Heart left ventricle (tissue), 16 donors: Measurements from ENCODE around the gene CSNK1D. TPM values are rescaled to one million over a fixed set of nuclear protein-coding genes. Genes with fewer than 3 reads are reported as not detected.

Experiments used
- ATAC-seq, 4 donors: fragments of 200-7000 bp; cut with Tn5 transposase; one replicate each; pipeline ENCODE4 v1.9.1; 2020 to 2022; ENCODE audit warnings: moderate library complexity in 4 of 4, mild to moderate bottlenecking in 3 of 4, moderate number of reproducible peaks in 1 of 4
- DNase-seq, 5 donors: peaks; one replicate each; pipeline ENCODE4 v3.0.0-alpha.2; 2020
- H3K27ac ChIP-seq, 12 donors: fragments of 200-600 bp; sonication (generic) in 4 of 12; one replicate each; pipeline versions ENCODE4 v1.5.0 to v1.8.0; 2016 to 2022; ENCODE audit warnings: mild to moderate bottlenecking in 2 of 12
- H3K27me3 ChIP-seq, 9 donors: fragments of 200-600 bp; sonication (generic) in 2 of 9; one replicate each; pipeline versions ENCODE4 v1.5.1 to v1.8.0; 2016 to 2022; ENCODE audit warnings: mild to moderate bottlenecking in 3 of 9
- H3K36me3 ChIP-seq, 9 donors: fragments of 200-600 bp; sonication (generic) in 2 of 9; one replicate each; pipeline versions ENCODE4 v1.5.0 to v1.8.0; 2018 to 2022; ENCODE audit warnings: mild to moderate bottlenecking in 2 of 9
- H3K4me1 ChIP-seq, 12 donors: fragments of 200-600 bp; sonication (generic) in 4 of 12; one replicate each; pipeline versions ENCODE4 v1.5.0 to v1.8.0; 2016 to 2022; ENCODE audit warnings: mild to moderate bottlenecking in 3 of 12
- H3K4me3 ChIP-seq, 12 donors: fragments of 200-600 bp; sonication (generic) in 4 of 12; one replicate each; pipeline versions ENCODE4 v1.5.0 to v1.8.0; 2017 to 2022; ENCODE audit warnings: mild to moderate bottlenecking in 9 of 12, moderate library complexity in 4 of 12
- H3K9me3 ChIP-seq, 12 donors: fragments of 200-600 bp; sonication (generic) in 4 of 12; one replicate each; pipeline versions ENCODE4 v1.5.0 to v1.8.0; 2016 to 2022; ENCODE audit warnings: mild to moderate bottlenecking in 1 of 12
- CTCF ChIP-seq, 12 donors: fragments of 200-600 bp; sonication (generic) in 4 of 12; IDR thresholded peaks; one replicate each; pipeline versions ENCODE4 v1.5.0 to v1.8.0; 2018 to 2022; ENCODE audit warnings: antibody characterized with exemption in 12 of 12, mild to moderate bottlenecking in 5 of 12
- POLR2A ChIP-seq, 2 donors: fragments of 450-650 bp; IDR thresholded peaks; one replicate each; pipeline ENCODE4 v1.6.1; 2017; ENCODE audit warnings: antibody characterized with exemption in 2 of 2, mild to moderate bottlenecking in 2 of 2, moderate library complexity in 2 of 2
- WGBS, 4 donors: extraction: QIAGEN DNeasy Blood & Tissue Kit in 2 of 4; methylation state at CpG; one replicate each; pipeline versions ENCODE4 v1.1.5 to v1.1.7; 2013 to 2018; 5-methylcytosine and 5-hydroxymethylcytosine counted together
- intact Hi-C, 10 donors: fragments of 100-400 bp; cut with DNase I; formaldehyde crosslinking; loops; one replicate each; pipeline versions ENCODE4 v1.11.1 to v1.14.2; 2022
- polyA plus RNA-seq, 2 donors: library from polyadenylated mRNA; stranded (reverse); fragments of 200-250 nt; gene quantifications; one replicate each; pipeline ENCODE4 v1.2.3, GENCODE V29; 2013
- total RNA-seq, 9 donors: library from RNA; depleted of rRNA in 2 of 9; stranded (reverse); fragments of >200 nt in 2 of 9; fragmentation: NEBNext Ultra II Directional in 3 of 9; extraction: Animal tissue kit (Norgen Biotek cat#: 25700) in 3 of 9; gene quantifications; one replicate each; pipeline versions ENCODE4 v1.1.0 to v1.2.4, GENCODE V29; 2016 to 2023
- donor health status: ischemic (EF 13 %, LVEDD 7.1; RV severe dilation, severe dysfunction).
- donor health status: healthy with polysubstance abuse.
- donor health status: DM: no; HTN: yes; CAD: no.
- donor health status: DM: no; HTN: no; CAD: no.
- donor health status: ischemic (EF 25% LVEDD 6.9; RV normal size, moderate dysfunction).
- donor health status: ischemic (EF 25% LVEDD 5.7; RV mildly dilated, moderate dysfunction).
- donor health status: healthy.
- donor health status: DM: yes; HTN: yes; CAD: no.
- donor health status: ischemic (EF 35%, LVEDD 5.7; RV mildly dilated, moderate dysfunction).
- donor health status: nonischemic (EF 11% LVEDD 7.7; RV severe dilation, severe dysfunction).
- donor health status: DM: yes; HTN: yes; CAD: no.
- donor health status: PGD.
- donor health status: ischemic (EF 29% LVEDD 5.4; RV normal size, mild dysfunction).
- donor health status: nonischemic (EF 23%, LVEDD 6.1; RV moderate dilation, normal function).

The CSNK1D gene
- total and polyA plus RNA-seq, 11 donors, result 38.4 to 88.1 (median 66.1) TPM

GRCh38 chr17:82235775-82236141 is 37.7 kb downstream of the CSNK1D start:
- DNase-seq, result peak in 1 of 5 donors; percentile 64
- ATAC-seq, result no peak
- no peak for TF ChIP-seq CTCF (IDR thresholded peaks at IDR 0.05)
- TF ChIP-seq POLR2A (IDR thresholded peaks at IDR 0.05), result no peak
- Histone ChIP-seq H3K4me3 (no peak overlapping the region), H3K27ac (peak overlapping the region in 1 of 12 donors; percentile 86), H3K36me3 (peaks cover 0 to 44% (median 8%) of the 10 kb centered on the region in 9 donors), H3K9me3 (no peaks in the 10 kb centered on the region), H3K27me3 (no peaks in the 10 kb centered on the region), H3K4me1 (peaks cover 32 to 87% (median 59%) of the 10 kb centered on the region in 12 donors)
- intact Hi-C loops, result loop anchor here in 9 of 10 donors (1.0 to 10.0 kb wide), 7 partner anchors 37 to 89 kb away; partner anchors contain the start of gene CSNK1D (in 2 of the 9)
- 76 to 80% (median 79%) methylated on average over 13 to 15 of the region's 15 CpGs for WGBS, 4 donors

DNA sequence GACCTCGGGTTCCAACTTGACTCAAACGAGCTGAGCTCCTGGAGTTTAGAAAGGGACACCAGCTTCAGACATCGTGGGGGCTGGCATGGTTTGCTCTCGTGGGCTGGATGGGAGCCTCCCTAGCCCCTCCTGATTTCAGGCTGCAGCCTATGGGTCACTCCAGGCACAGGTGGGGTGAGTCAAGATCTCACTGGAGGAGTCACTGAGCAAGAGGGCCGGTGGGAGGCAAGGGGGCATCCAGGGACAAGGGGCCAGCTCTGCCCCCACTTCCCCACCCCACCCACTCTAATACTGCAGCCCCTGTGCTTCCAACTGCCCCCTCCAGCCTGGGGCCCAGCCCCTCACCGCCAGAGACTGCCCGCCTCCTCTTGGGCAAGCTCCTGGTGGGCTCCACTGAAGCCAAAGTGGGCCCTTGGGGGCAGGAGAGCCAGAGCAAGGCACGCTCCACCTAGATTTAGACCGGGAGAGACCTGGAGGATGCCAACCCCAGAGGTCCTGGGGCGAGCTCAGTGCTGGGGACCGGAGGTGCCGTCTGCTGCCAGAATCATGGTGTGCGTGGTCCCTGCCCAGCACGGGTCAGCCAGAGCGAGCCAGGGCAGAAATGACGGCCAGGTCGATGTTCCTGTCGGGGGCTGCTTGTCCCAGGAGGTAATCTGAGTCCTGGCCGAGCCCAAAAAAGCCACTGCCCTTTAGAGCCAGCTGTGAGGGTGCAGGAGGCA is 38.3 kb downstream of the CSNK1D start:
- H3K4me3 ChIP-seq, result no peak overlapping the region
- H3K4me1 ChIP-seq, result peaks cover 27 to 87% (median 59%) of the 10 kb centered on the region in 12 donors
- peak overlapping the region in 1 of 12 donors; percentile 86 for H3K27ac ChIP-seq
- ATAC-seq (no peak), DNase-seq (peak in 2 of 5 donors; percentile 18 to 64)
- peaks cover 0 to 44% (median 8%) of the 10 kb centered on the region in 9 donors for H3K36me3 ChIP-seq
- intact Hi-C loops, result loop anchor here in 7 of 10 donors (5.0 to 10.0 kb wide), 5 partner anchors 37 to 90 kb away; partner anchors contain the start of gene CSNK1D (in 2 of the 7)
- TF ChIP-seq CTCF (IDR thresholded peaks at IDR 0.05) (no peak), POLR2A (IDR thresholded peaks at IDR 0.05) (no peak)
- 81 to 88% (median 85%) methylated on average over 16 to 19 of the region's 19 CpGs for WGBS, 4 donors
- no peaks in the 10 kb centered on the region for H3K27me3 ChIP-seq
- no peaks in the 10 kb centered on the region for H3K9me3 ChIP-seq

- ATAC-seq (no peak), DNase-seq (peak in 2 of 5 donors; percentile 24 to 62)
- peaks cover 21 to 87% (median 58%) of the 10 kb centered on the region in 12 donors for H3K4me1 ChIP-seq
- TF ChIP-seq POLR2A (IDR thresholded peaks at IDR 0.05) (no peak), CTCF (IDR thresholded peaks at IDR 0.05) (no peak)
- H3K36me3 ChIP-seq, result peaks cover 0 to 37% (median 7%) of the 10 kb centered on the region in 9 donors
- H3K9me3 ChIP-seq, result no peaks in the 10 kb centered on the region
- 72 to 77% (median 74%) methylated on average over 20 to 26 of the region's 26 CpGs for WGBS, 4 donors
- peak overlapping the region in 1 of 12 donors; percentile 5 for H3K27ac ChIP-seq
- intact Hi-C loops, result loop anchor here in 8 of 10 donors (5.0 to 10.0 kb wide), 5 partner anchors 38 to 90 kb away; partner anchors contain the start of gene CSNK1D (in 2 of the 8)
- no peak overlapping the region for H3K4me3 ChIP-seq
- H3K27me3 ChIP-seq, result no peaks in the 10 kb centered on the region
These were observed 39.1 kb downstream of the CSNK1D start for GRCh38 chr17:82234211-82235055.
